Neural cell (in vitro differentiated cells): Measurements from ENCODE around the gene FILIP1L. TPM values are rescaled to one million over a fixed set of nuclear protein-coding genes. Genes with fewer than 3 reads are reported as not detected.

Source experiments
- H2AFZ ChIP-seq: fragments of 200-600, 300-800 bp; sonication (generic), shearing (Covaris generic); 2 replicates; pipeline ENCODE4 v1.6.0; 2014; ENCODE audit warnings: low read depth, mild to moderate bottlenecking, antibody characterized with exemption, low read length, moderate library complexity
- H3F3A ChIP-seq: fragments of 200-600 bp; shearing (Covaris generic); 2 replicates; pipeline ENCODE4 v1.6.1; 2016; ENCODE audit warnings: mild to moderate bottlenecking, moderate library complexity, mixed read lengths, antibody characterized with exemption, low read length; ENCODE audit not compliant: insufficient read depth, poor library complexity, severe bottlenecking
- H3K27ac ChIP-seq: fragments of 200-600, 300-800 bp; sonication (generic), shearing (Covaris generic); 2 replicates; pipeline ENCODE4 v1.5.1; 2014; ENCODE audit warnings: mild to moderate bottlenecking, low read length, moderate library complexity
- H3K27me3 ChIP-seq: fragments of 300-800, 200-600 bp; sonication (generic), shearing (Covaris generic); 2 replicates; pipeline ENCODE4 v1.6.0; 2014; ENCODE audit warnings: mild to moderate bottlenecking, low read depth, low read length, moderate library complexity; ENCODE audit not compliant: insufficient read depth
- H3K36me3 ChIP-seq: fragments of 300-800, 200-600 bp; sonication (generic), shearing (Covaris generic); 2 replicates; pipeline ENCODE4 v1.5.1; 2014; ENCODE audit warnings: mild to moderate bottlenecking, antibody characterized with exemption, low read length, moderate library complexity; ENCODE audit not compliant: insufficient read depth
- H3K4me2 ChIP-seq: fragments of 300-800, 200-600 bp; sonication (generic), shearing (Covaris generic); 2 replicates; pipeline ENCODE4 v1.6.0; 2014; ENCODE audit warnings: mild to moderate bottlenecking, low read length
- H3K4me3 ChIP-seq: fragments of 300-800, 200-600 bp; sonication (generic), shearing (Covaris generic); 2 replicates; pipeline ENCODE4 v1.5.1; 2014; ENCODE audit warnings: mild to moderate bottlenecking, low read length, moderate library complexity
- H3K79me2 ChIP-seq: fragments of 200-600 bp; shearing (Covaris generic); replicated peaks from 2 replicates; pipeline ENCODE4 v1.6.0; 2014; ENCODE audit warnings: mild to moderate bottlenecking, low read length, moderate library complexity; ENCODE audit not compliant: insufficient read depth
- H3K9ac ChIP-seq: fragments of 300-800, 200-600 bp; sonication (generic), shearing (Covaris generic); 2 replicates; pipeline ENCODE4 v1.6.1; 2016; ENCODE audit warnings: mild to moderate bottlenecking, low read length, mixed read lengths
- H3K9me2 ChIP-seq: fragments of 200-600 bp; shearing (Covaris generic); 2 replicates; pipeline ENCODE4 v1.6.1; 2016; ENCODE audit warnings: mild to moderate bottlenecking, low read length, mixed read lengths; ENCODE audit not compliant: insufficient read depth
- H3K9me3 ChIP-seq: fragments of 200-600, 300-800 bp; sonication (generic), shearing (Covaris generic); 2 replicates; pipeline ENCODE4 v1.6.1; 2016; ENCODE audit warnings: mild to moderate bottlenecking, mixed run types, low read length, moderate library complexity, mixed read lengths
- H4K20me1 ChIP-seq: fragments of 200-600 bp; shearing (Covaris generic); 2 replicates; pipeline ENCODE4 v1.6.1; 2016; ENCODE audit warnings: mild to moderate bottlenecking, mixed run types; ENCODE audit not compliant: insufficient read depth
- CTCF ChIP-seq: fragments of 450-650 bp; IDR thresholded peaks from 2 replicates; pipeline ENCODE4 v1.5.1; 2014; ENCODE audit warnings: antibody characterized with exemption, mild to moderate bottlenecking, moderate library complexity; ENCODE audit not compliant: poor library complexity, severe bottlenecking
- EP300 ChIP-seq: fragments of 450-650 bp; conservative IDR thresholded peaks from 2 replicates; pipeline ENCODE4 v1.6.1; 2014; ENCODE audit warnings: antibody characterized with exemption, mild to moderate bottlenecking, moderate library complexity; ENCODE audit not compliant: poor library complexity, severe bottlenecking
- EZH2 ChIP-seq: fragments of 200-600, 300-800 bp; shearing (Covaris generic), sonication (generic); IDR thresholded peaks from 2 replicates; pipeline ENCODE4 v1.6.1; 2014; ENCODE audit warnings: antibody characterized with exemption, low read length, borderline replicate concordance, mild to moderate bottlenecking; ENCODE audit not compliant: insufficient read depth, poor library complexity, severe bottlenecking
- MXI1 ChIP-seq: fragments of 450-650 bp; conservative IDR thresholded peaks from 2 replicates; pipeline ENCODE4 v1.6.1; 2014; ENCODE audit warnings: antibody characterized with exemption, mild to moderate bottlenecking; ENCODE audit not compliant: poor library complexity, severe bottlenecking
- POLR2AphosphoS5 ChIP-seq: IDR thresholded peaks from 2 replicates; pipeline ENCODE4 v1.6.1; 2012
- RAD21 ChIP-seq: fragments of 450-650 bp; conservative IDR thresholded peaks from 2 replicates; pipeline ENCODE4 v1.6.1; 2014; ENCODE audit warnings: antibody characterized with exemption, mild to moderate bottlenecking, moderate library complexity
- REST ChIP-seq: IDR thresholded peaks from 2 replicates; pipeline ENCODE4 v1.6.1; 2012; ENCODE audit warnings: borderline replicate concordance
- SMC3 ChIP-seq: fragments of 450-650 bp; conservative IDR thresholded peaks from 2 replicates; pipeline ENCODE4 v1.6.1; 2014; ENCODE audit warnings: antibody characterized with exemption, mild to moderate bottlenecking, moderate library complexity; ENCODE audit not compliant: poor library complexity
- TAF1 ChIP-seq: IDR thresholded peaks from 2 replicates; pipeline ENCODE4 v1.6.1; 2012; ENCODE audit warnings: low read depth
- polyA plus RNA-seq: library from polyadenylated mRNA; depleted of rRNA; stranded (reverse); fragments of >200 nt; gene quantifications from 2 replicates; pipeline ENCODE4 v1.2.3, GENCODE V29; 2014

The FILIP1L gene
- polyA plus RNA-seq, 1 donor from 2014 or later = 0.27 TPM

DNA sequence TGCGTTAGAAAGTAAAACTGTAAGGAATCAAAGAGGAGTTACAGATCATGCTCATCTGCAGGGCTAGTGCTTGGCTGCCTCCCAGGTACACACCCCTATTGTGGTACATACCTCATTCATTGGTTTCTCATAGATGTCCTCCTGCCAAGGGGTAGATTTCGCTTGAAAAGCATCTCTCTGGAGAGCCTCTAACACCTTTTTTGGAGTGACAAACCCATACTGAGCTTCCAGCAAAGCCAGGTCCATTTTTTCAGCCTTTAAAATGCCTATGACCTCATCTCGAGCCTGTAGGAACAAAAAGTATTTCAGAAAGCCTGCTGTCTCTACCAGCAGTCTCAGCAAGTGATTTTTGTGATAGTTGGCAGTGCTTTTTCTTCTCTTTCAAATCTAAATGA, 184.6 kb downstream of the FILIP1L start:
- Histone ChIP-seq H3K9me3 (no peaks in the 10 kb centered on the region), H3K4me3 (no peak overlapping the region), H2AFZ (no peak overlapping the region), H3K4me2 (no peak overlapping the region), H3K9me2 (no peaks in the 10 kb centered on the region), H3K27ac (no peak overlapping the region), H4K20me1 (no peaks in the 10 kb centered on the region), H3K27me3 (no peaks in the 10 kb centered on the region), H3K9ac (no peak overlapping the region), H3F3A (no peaks in the 10 kb centered on the region), H3K79me2 (no peaks in the 10 kb centered on the region), H3K36me3 (no peaks in the 10 kb centered on the region)
- TF ChIP-seq EP300 (no peak), REST (no peak), TAF1 (no peak), RAD21 (no peak), MXI1 (no peak), EZH2 (no peak), POLR2AphosphoS5 (no peak), CTCF (no peak), SMC3 (no peak)

GRCh38 chr3:99928771-99929744, 185.2 kb downstream of the FILIP1L start:
- Histone ChIP-seq H3K9me2 (no peaks in the 10 kb centered on the region), H3K27me3 (no peaks in the 10 kb centered on the region), H3K4me3 (no peak overlapping the region), H3K79me2 (no peaks in the 10 kb centered on the region), H2AFZ (no peak overlapping the region), H3K9ac (no peak overlapping the region), H3K36me3 (no peaks in the 10 kb centered on the region), H4K20me1 (no peaks in the 10 kb centered on the region), H3K4me2 (no peak overlapping the region), H3K27ac (no peak overlapping the region), H3K9me3 (no peaks in the 10 kb centered on the region), H3F3A (no peaks in the 10 kb centered on the region)
- TF ChIP-seq EP300 (no peak), EZH2 (no peak), CTCF (no peak), MXI1 (no peak), POLR2AphosphoS5 (no peak), REST (no peak), TAF1 (no peak), SMC3 (no peak), RAD21 (no peak)
